Measurements from ENCODE around the gene C12orf42. TPM values are rescaled to one million over a fixed set of nuclear protein-coding genes. Genes with fewer than 3 reads are reported as not detected.

Gene C12orf42
- polyA plus RNA-seq, 5 donors = 0.09 TPM; not detected in 4

- DNase-seq = no peak
Measured at GRCh38 chr12:103268831-103269514, 226.8 kb downstream of the C12orf42 start.

- no peak for DNase-seq
Measured at GRCh38 chr12:103257763-103258162, 238.0 kb downstream of the C12orf42 start.

Other genes with a start within 250 kb of the C12orf42 start
- gene STAB2, start 91.3 kb upstream of the C12orf42 start, polyA plus RNA-seq (ENCODE audit: insufficient read depth in 1 of 5, insufficient read length in 5 of 5, low replicate concordance in 1 of 5) = 10 to 100 TPM; 19.9 to 34.7 (median 31.1) TPM